Measurements from ENCODE around the gene ARHGAP15. TPM values are rescaled to one million over a fixed set of nuclear protein-coding genes. Genes with fewer than 3 reads are reported as not detected.

ARHGAP15 gene
- total and polyA plus RNA-seq, 2 donors (not counting 1 experiment from before 2014, with no cell fraction given), result 0.07 TPM; not detected in 1

DNA sequence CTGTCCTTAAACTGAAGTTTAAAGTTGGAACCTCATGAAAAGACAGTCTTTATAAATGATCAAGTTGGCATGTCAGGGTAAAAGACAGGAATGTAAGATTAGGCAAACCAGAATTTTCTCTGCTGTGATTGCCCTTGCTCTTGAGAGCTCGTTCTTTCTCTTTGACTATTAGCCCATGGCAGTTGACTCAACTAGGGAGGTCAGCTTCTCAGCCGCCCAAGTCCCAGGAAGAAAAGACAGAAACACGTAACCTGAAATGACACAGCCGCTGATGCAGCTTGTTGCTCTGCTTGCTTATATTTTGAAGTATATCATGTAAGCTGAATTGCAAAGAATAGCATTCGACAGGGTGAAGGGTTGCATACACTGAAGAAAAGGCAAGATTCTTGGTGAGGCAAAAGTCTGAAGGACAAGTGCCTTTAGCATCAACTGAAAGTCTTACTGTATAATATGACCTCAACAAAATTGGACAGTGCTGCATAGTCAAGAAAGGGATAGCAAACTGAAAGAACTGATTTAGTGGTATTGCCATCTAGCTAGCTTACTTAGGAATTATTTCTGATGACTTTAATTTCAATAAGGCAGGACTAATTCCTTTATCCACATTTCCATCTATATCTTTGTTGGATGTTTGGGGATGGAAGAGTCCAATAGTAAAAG lies 54.7 kb downstream of the ARHGAP15 start:
- Histone ChIP-seq H3K9me3 (ENCODE audit: control insufficient read depth, insufficient read depth, low read depth, low read length) (no peaks in the 10 kb centered on the region), H3K27ac (ENCODE audit: insufficient read depth, low read length) (no peak overlapping the region), H2AFZ (ENCODE audit: low read length) (no peak overlapping the region), H3K4me3 (replicated peaks in 1 of 4; ENCODE audit: control extremely low read depth in 1 of 4, insufficient read depth in 1 of 4, low read depth in 3 of 4, low read length in 4 of 4) (no peak overlapping the region), H3K36me3 (ENCODE audit: control insufficient read depth, insufficient read depth, low read length) (no peaks in the 10 kb centered on the region), H4K20me1 (ENCODE audit: control insufficient read depth, extremely low read depth, insufficient read depth, low read length) (no peaks in the 10 kb centered on the region), H3K4me1 (ENCODE audit: control insufficient read depth, extremely low read depth, insufficient read depth, low read length) (no peaks in the 10 kb centered on the region), H3K9ac (ENCODE audit: insufficient read depth, low read length) (no peak overlapping the region), H3K79me2 (ENCODE audit: control insufficient read depth, insufficient read depth, low read length) (no peaks in the 10 kb centered on the region), H3K4me2 (ENCODE audit: extremely low read depth, insufficient read depth, low read length) (no peak overlapping the region), H3K27me3 (ENCODE audit: control insufficient read depth, insufficient read depth, low read length) (no peaks in the 10 kb centered on the region)
- no peak for DNase-seq (ENCODE audit: low read depth in 2 of 2)
- TF ChIP-seq EZH2 (IDR thresholded peaks at IDR 0.05; ENCODE audit: low read length, missing control alignments) (no peak), CTCF (conservative IDR thresholded peaks at IDR 0.05 in 1 of 2, IDR thresholded peaks at IDR 0.05 in 1 of 2; ENCODE audit: low read depth in 1 of 2, low read length in 2 of 2) (no peak)

- DNase-seq (ENCODE audit: low read depth in 2 of 2), result no peak
- Histone ChIP-seq H3K4me1 (ENCODE audit: control insufficient read depth, extremely low read depth, insufficient read depth, low read length) (no peaks in the 10 kb centered on the region), H3K27ac (ENCODE audit: insufficient read depth, low read length) (no peak overlapping the region), H3K36me3 (ENCODE audit: control insufficient read depth, insufficient read depth, low read length) (no peaks in the 10 kb centered on the region), H3K4me2 (ENCODE audit: extremely low read depth, insufficient read depth, low read length) (no peak overlapping the region), H3K79me2 (ENCODE audit: control insufficient read depth, insufficient read depth, low read length) (no peaks in the 10 kb centered on the region), H2AFZ (ENCODE audit: low read length) (no peak overlapping the region), H3K9ac (ENCODE audit: insufficient read depth, low read length) (no peak overlapping the region), H3K4me3 (replicated peaks in 1 of 4; ENCODE audit: control extremely low read depth in 1 of 4, insufficient read depth in 1 of 4, low read depth in 3 of 4, low read length in 4 of 4) (no peak overlapping the region), H3K27me3 (ENCODE audit: control insufficient read depth, insufficient read depth, low read length) (no peaks in the 10 kb centered on the region), H3K9me3 (ENCODE audit: control insufficient read depth, insufficient read depth, low read depth, low read length) (no peaks in the 10 kb centered on the region), H4K20me1 (ENCODE audit: control insufficient read depth, extremely low read depth, insufficient read depth, low read length) (no peaks in the 10 kb centered on the region)
- TF ChIP-seq EZH2 (IDR thresholded peaks at IDR 0.05; ENCODE audit: low read length, missing control alignments), result no peak
Measured at GRCh38 chr2:143186876-143187275, 57.7 kb downstream of the ARHGAP15 start.

DNA sequence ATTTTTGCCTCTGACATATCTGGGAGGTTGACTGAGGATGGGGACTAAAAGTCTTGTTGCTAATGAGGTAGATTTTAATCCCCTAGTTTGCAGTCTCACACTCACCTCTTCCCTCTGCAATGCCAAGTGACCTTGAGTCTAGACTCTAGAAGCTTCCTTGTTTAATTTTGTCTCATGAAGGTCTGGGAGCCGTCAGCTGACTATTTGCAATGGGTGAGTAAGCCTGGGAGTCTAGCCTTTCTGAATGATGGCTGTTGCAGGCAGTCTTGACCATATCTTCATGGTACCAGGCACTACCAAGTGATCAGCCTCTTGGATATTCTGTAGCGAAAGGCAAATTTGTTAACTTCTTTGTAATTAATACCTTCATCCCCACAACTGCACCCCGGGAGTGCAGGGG lies 61.2 kb downstream of the ARHGAP15 start:
- H3K27me3 ChIP-seq (ENCODE audit: control insufficient read depth, insufficient read depth, low read length), result no peaks in the 10 kb centered on the region
- DNase-seq (ENCODE audit: low read depth in 2 of 2), result no peak
- H4K20me1 ChIP-seq (ENCODE audit: control insufficient read depth, extremely low read depth, insufficient read depth, low read length), result no peaks in the 10 kb centered on the region
- H3K9me3 ChIP-seq (ENCODE audit: control insufficient read depth, insufficient read depth, low read depth, low read length), result no peaks in the 10 kb centered on the region
- no peak overlapping the region for H3K27ac ChIP-seq (ENCODE audit: insufficient read depth, low read length)
- no peak overlapping the region for H3K4me3 ChIP-seq (replicated peaks in 1 of 4; ENCODE audit: control extremely low read depth in 1 of 4, insufficient read depth in 1 of 4, low read depth in 3 of 4, low read length in 4 of 4)
- no peak for TF ChIP-seq CTCF (conservative IDR thresholded peaks at IDR 0.05 in 1 of 2, IDR thresholded peaks at IDR 0.05 in 1 of 2; ENCODE audit: low read depth in 1 of 2, low read length in 2 of 2)
- TF ChIP-seq EZH2 (IDR thresholded peaks at IDR 0.05; ENCODE audit: low read length, missing control alignments), result no peak
- H3K79me2 ChIP-seq (ENCODE audit: control insufficient read depth, insufficient read depth, low read length), result no peaks in the 10 kb centered on the region
- H3K4me1 ChIP-seq (ENCODE audit: control insufficient read depth, extremely low read depth, insufficient read depth, low read length), result no peaks in the 10 kb centered on the region
- no peak overlapping the region for H2AFZ ChIP-seq (ENCODE audit: low read length)
- H3K36me3 ChIP-seq (ENCODE audit: control insufficient read depth, insufficient read depth, low read length), result no peaks in the 10 kb centered on the region
- no peak overlapping the region for H3K9ac ChIP-seq (ENCODE audit: insufficient read depth, low read length)
- H3K4me2 ChIP-seq (ENCODE audit: extremely low read depth, insufficient read depth, low read length), result no peak overlapping the region

All from fibroblast of lung (primary cell).